Mononuclear cell (primary cell): ENCODE data around the gene AP1S3. TPM values are rescaled to one million over a fixed set of nuclear protein-coding genes. Genes with fewer than 3 reads are reported as not detected.

Source experiments
- H3K27me3 ChIP-seq: 2 replicates; pipeline ENCODE4 v1.6.0; 2011; ENCODE audit warnings: low read length, control low read depth; ENCODE audit not compliant: insufficient read depth
- H3K4me1 ChIP-seq: 2 replicates; pipeline ENCODE4 v1.5.1; 2011; ENCODE audit warnings: mild to moderate bottlenecking, low read length, control low read depth; ENCODE audit not compliant: insufficient read depth
- H3K4me3 ChIP-seq: 2 replicates; pipeline ENCODE4 v1.5.1; 2011; ENCODE audit warnings: mild to moderate bottlenecking, low read length, moderate library complexity
- H3K9me3 ChIP-seq: 2 replicates; pipeline ENCODE4 v1.5.1; 2011; ENCODE audit warnings: low read depth, mild to moderate bottlenecking, control low read depth, low read length
- total RNA-seq: library from RNA; depleted of rRNA; stranded (reverse); fragments of >200 nt; gene quantifications from one replicate; pipeline ENCODE4 v1.2.3, GENCODE V29; 2012

Gene AP1S3
- total RNA-seq, 1 donor = 5.4 TPM

GRCh38 chr2:223720367-223720766 is 117.0 kb downstream of the AP1S3 start:
- no peaks in the 10 kb centered on the region for H3K4me1 ChIP-seq
- no peak overlapping the region for H3K4me3 ChIP-seq
- H3K27me3 ChIP-seq = no peaks in the 10 kb centered on the region
- no peaks in the 10 kb centered on the region for H3K9me3 ChIP-seq

- H3K27me3 ChIP-seq = no peaks in the 10 kb centered on the region
These were observed 124.7 kb downstream of the AP1S3 start for GRCh38 chr2:223712642-223713041.

GRCh38 chr2:223711596-223712326 is 125.6 kb downstream of the AP1S3 start:
- no peak overlapping the region for H3K4me3 ChIP-seq
- H3K27me3 ChIP-seq = no peaks in the 10 kb centered on the region
- H3K4me1 ChIP-seq = no peaks in the 10 kb centered on the region
- H3K9me3 ChIP-seq = no peaks in the 10 kb centered on the region

More at GRCh38 chr2:223712642-223713041, 124.7 kb downstream of the AP1S3 start:
- no peaks in the 10 kb centered on the region for H3K4me1 ChIP-seq
- no peaks in the 10 kb centered on the region for H3K9me3 ChIP-seq
- H3K4me3 ChIP-seq = no peak overlapping the region

Other genes starting within 250 kb of the AP1S3 start
- 0.42 TPM for gene SCG2, start 235.2 kb downstream of the AP1S3 start, total RNA-seq
- 103 TPM for gene WDFY1, start 107.8 kb upstream of the AP1S3 start, total RNA-seq
- gene MRPL44, start 119.9 kb upstream of the AP1S3 start, total RNA-seq = 69.6 TPM
- gene SERPINE2, start 201.7 kb upstream of the AP1S3 start, total RNA-seq = 2.5 TPM